ENCODE results near the gene EFNA1. TPM values are rescaled to one million over a fixed set of nuclear protein-coding genes. Genes with fewer than 3 reads are reported as not detected.

The EFNA1 gene
- total and polyA plus RNA-seq, 2 of the 13 experiments (the other 11 are each of a cell fraction or from before 2014, with no cell fraction given) = 81.8 to 874 TPM

- TF ChIP-seq ZNF256 (CRISPR knock-in tag; conservative IDR thresholded peaks at IDR 0.05) (no peak), JDP2 (CRISPR knock-in tag; IDR thresholded peaks at IDR 0.05; ENCODE audit: borderline replicate concordance) (no peak), CREB3 (CRISPR knock-in tag; IDR thresholded peaks at IDR 0.05) (no peak), ZZZ3 (CRISPR knock-in tag; IDR thresholded peaks at IDR 0.05; ENCODE audit: borderline replicate concordance) (no peak), ATF1 (CRISPR knock-in tag; IDR thresholded peaks at IDR 0.05) (no peak), RXRA (CRISPR knock-in tag; IDR thresholded peaks at IDR 0.05) (no peak), ZNF326 (CRISPR knock-in tag; IDR thresholded peaks at IDR 0.05; ENCODE audit: borderline replicate concordance) (no peak), MLX (CRISPR knock-in tag; IDR thresholded peaks at IDR 0.05) (no peak), ZNF18 (CRISPR knock-in tag; IDR thresholded peaks at IDR 0.05; ENCODE audit: insufficient replicate concordance) (peak; percentile 9), RAD21 (CRISPR knock-in tag; IDR thresholded peaks at IDR 0.05) (no peak), ZNF543 (CRISPR knock-in tag; IDR thresholded peaks at IDR 0.05) (no peak), MAZ (IDR thresholded peaks at IDR 0.05; ENCODE audit: borderline replicate concordance, low read depth, low read length) (no peak; the same call in 1 of the 2 replicates), MAZ (CRISPR knock-in tag; IDR thresholded peaks at IDR 0.05; ENCODE audit: low read depth) (no peak), ZBTB4 (CRISPR knock-in tag; IDR thresholded peaks at IDR 0.05; ENCODE audit: borderline replicate concordance) (no peak), THAP11 (CRISPR knock-in tag; IDR thresholded peaks at IDR 0.05) (no peak), NRL (CRISPR knock-in tag; IDR thresholded peaks at IDR 0.05; ENCODE audit: borderline replicate concordance) (no peak), ATF2 (CRISPR knock-in tag; IDR thresholded peaks at IDR 0.05) (no peak), MTF2 (CRISPR knock-in tag; IDR thresholded peaks at IDR 0.05; ENCODE audit: borderline replicate concordance) (no peak), ZNF562 (CRISPR knock-in tag; IDR thresholded peaks at IDR 0.05; ENCODE audit: borderline replicate concordance) (no peak), ZNF296 (CRISPR knock-in tag; conservative IDR thresholded peaks at IDR 0.05) (no peak)
Measured at GRCh38 chr1:155085504-155086127, 42.1 kb upstream of the EFNA1 start (continued).

All from HepG2 (cell line).